ENCODE results near the gene ROBO1. TPM values are rescaled to one million over a fixed set of nuclear protein-coding genes. Genes with fewer than 3 reads are reported as not detected.
"Not testable (repeated sequence)": the region's sequence is repeated elsewhere in the genome, so short reads cannot be mapped to it uniquely, and the experiment has no call there.

ROBO1 gene
- total RNA-seq, 1 donor: 34.2 TPM

DNA sequence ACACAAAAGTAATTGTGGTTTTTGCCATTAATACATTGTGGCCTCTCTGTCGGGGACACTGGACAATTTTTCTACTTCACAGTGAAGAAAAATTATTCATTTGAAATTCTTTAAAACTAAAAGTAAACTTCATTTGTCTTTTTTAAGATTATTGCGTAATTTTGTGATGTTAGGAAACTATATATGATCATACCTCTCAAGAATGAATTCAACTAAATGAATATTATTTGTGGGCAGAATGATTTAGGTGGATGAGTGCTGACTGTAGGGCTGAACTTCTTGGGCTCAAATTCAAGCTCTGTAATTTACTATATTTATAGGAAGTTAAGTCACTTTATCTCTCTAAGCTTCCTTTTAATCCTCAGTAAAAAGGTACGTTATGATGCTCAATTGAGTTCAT, 441.2 kb downstream of the ROBO1 start:
- TF ChIP-seq, protein P1, sequence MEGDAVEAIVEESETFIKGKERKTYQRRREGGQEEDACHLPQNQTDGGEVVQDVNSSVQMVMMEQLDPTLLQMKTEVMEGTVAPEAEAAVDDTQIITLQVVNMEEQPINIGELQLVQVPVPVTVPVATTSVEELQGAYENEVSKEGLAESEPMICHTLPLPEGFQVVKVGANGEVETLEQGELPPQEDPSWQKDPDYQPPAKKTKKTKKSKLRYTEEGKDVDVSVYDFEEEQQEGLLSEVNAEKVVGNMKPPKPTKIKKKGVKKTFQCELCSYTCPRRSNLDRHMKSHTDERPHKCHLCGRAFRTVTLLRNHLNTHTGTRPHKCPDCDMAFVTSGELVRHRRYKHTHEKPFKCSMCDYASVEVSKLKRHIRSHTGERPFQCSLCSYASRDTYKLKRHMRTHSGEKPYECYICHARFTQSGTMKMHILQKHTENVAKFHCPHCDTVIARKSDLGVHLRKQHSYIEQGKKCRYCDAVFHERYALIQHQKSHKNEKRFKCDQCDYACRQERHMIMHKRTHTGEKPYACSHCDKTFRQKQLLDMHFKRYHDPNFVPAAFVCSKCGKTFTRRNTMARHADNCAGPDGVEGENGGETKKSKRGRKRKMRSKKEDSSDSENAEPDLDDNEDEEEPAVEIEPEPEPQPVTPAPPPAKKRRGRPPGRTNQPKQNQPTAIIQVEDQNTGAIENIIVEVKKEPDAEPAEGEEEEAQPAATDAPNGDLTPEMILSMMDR (IDR thresholded peaks at IDR 0.05; ENCODE audit: insufficient read depth, low read length): no peak
- DNase-seq (ENCODE audit: low read depth): peak; percentile 2
- no peak overlapping the region for H3K4me3 ChIP-seq (ENCODE audit: low read depth, low read length)

DNA sequence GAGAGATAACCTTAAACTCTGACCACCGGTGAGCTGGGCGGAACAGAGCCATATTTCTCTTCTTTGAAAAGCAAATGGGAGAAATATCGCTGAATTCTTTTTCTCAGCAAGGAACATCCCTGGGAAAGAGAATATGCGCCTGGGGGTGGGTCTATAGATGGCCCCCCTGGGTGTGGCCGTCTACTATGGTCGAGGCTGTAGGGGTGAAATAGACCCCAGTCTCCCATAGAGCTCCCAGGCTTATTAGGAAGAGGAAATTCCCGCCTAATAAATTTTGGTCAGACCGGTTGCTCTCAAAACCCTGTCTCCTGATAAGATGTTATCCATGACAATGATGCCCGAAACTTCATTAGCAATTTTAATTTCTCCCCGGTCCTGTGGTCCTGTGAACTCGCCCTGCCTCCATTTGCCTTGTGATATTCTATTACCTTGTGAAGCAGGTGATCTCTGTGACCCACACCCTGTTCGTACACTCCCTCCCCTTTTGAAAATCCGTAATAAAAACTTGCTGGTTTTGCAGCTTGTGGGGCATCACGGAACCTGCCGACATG, 441.9 kb downstream of the ROBO1 start:
- not testable (repeated sequence) for DNase-seq (ENCODE audit: low read depth); H3K4me3 ChIP-seq (ENCODE audit: low read depth, low read length)

DNA sequence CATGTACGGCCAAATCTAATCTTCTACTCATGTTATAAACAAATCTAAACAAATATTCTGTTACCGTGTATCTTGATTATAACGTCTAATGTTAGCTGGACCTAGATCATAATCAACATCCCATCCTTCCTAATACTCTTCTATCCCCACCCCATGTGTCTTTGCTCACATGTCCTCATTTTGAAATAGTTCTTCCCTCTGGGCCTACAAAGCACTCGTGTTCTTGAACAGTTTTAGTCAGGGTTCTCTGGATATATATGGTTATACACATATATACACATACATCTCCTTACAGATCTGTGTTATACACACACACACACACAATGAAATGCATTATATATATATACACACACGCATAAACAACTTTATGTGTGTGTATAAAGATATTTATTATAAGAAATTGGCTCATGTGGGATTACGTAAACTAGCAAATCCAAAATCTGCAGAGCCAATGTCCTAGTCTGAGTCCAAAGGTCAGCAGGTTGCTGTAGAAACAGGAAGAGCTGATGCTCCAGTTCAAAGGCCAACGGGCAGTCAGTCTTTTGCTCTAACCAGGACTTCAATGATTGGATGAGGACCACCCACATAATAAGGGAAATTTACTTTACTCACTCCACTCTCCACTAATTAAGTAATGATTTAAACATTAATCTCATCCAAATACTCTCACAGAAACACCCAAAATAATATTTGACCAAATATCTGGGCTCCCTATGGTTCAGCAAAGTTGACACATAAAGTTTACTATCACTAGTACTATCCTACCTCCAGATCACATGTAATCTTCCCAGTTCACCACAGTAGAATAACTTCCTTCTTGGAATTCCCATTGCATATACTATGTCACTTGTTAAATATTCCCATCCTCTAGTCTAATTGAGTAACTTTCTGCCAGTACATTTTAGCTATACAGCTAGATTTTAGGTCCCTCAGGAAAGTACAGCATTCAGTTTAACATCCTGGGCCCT, 450.0 kb downstream of the ROBO1 start:
- no peak overlapping the region for H3K4me3 ChIP-seq (ENCODE audit: low read depth, low read length)
- TF ChIP-seq, protein P1 (IDR thresholded peaks at IDR 0.05; ENCODE audit: insufficient read depth, low read length): no peak
- no peak for DNase-seq (ENCODE audit: low read depth)

DNA sequence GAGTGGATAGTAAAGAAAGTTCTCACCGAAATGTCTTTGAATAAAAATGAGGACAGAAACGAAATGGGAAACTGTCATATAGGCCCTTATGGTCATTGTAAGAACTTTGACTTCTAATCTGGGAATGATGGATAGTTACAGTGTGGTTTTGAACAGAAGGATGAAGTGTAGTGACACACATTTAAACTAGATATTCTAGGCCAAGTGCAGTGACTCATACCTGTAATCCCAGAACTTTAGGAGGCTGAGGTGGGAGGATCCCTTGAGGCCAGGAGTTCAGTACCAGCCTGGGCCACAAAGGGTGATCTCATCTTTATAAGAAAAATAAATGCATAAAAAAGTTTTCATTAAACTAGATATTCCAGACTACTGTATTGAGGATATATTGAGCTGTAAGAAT, 452.8 kb downstream of the ROBO1 start:
- no peak for DNase-seq (ENCODE audit: low read depth)
- TF ChIP-seq, protein P1 (IDR thresholded peaks at IDR 0.05; ENCODE audit: insufficient read depth, low read length): no peak
- H3K4me3 ChIP-seq (ENCODE audit: low read depth, low read length): no peak overlapping the region

DNA sequence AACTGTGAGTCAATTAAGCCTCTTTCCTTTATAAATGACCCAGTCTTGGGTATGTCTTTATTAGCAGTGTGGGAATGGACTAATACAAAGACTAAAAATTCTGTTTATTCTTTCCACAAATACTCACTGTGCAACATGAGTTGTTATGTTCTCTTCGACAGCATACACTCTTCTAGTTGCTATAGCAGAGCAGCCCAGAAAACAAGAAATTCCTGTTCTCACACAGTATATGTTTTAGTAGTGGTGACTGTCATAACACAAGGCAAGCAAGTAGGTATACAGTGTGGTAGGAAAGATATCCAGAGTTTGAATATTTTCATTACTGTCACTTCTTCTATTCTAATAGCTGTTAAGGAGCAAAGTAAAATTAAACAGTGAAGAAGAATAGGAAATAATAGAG, 453.3 kb downstream of the ROBO1 start:
- no peak for DNase-seq (ENCODE audit: low read depth)
- TF ChIP-seq, protein P1 (IDR thresholded peaks at IDR 0.05; ENCODE audit: insufficient read depth, low read length): no peak
- H3K4me3 ChIP-seq (ENCODE audit: low read depth, low read length): no peak overlapping the region

DNA sequence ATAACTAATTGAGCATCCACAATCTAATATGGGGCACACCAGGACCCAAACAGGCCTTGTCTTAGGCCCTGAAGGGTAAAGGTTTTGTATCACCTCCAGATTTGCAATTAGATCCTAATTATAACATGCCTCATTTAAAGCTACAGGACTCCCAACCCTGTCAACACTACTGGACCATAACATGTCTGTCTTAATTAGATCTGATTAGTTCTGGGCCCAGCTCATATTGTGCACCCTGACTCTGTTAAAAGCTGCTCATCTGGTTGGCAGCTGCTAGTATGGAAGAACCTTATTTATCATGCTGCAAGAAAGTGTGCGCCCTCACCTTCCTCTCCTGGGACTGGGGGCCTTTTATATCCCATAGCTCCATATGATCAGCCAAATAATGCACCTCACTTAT, 457.8 kb downstream of the ROBO1 start:
- no peak overlapping the region for H3K4me3 ChIP-seq (ENCODE audit: low read depth, low read length)
- TF ChIP-seq, protein P1 (IDR thresholded peaks at IDR 0.05; ENCODE audit: insufficient read depth, low read length): no peak
- DNase-seq (ENCODE audit: low read depth): no peak

DNA sequence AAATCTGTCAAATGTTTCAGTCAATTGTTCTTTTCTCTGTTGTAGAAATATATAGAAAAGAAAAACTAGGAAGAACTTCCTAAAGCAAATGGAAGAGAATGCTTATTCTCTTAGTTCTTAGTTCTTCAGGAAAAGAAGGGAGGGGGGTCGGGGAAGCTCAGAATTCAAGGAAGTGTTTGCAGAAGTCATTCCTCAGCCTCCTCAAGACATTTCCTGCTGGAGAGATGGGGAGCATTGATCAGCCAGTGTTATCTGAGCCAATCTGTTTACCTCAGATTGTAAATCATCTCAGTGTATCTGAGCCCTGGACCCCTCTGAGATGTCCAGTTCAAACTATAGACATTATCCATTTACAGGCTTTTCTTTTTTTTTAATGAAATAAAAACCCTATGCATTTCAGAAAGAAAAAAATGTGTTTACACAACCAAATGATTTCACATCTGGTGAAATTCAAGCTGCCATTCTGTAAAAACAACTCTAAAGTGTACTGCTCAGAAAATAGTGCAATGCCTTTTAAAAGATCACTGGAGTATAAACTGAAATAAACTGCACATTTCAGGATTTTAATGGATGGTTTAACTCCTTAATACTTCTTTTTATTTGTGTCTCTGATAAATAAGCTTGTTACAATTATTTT, 460.7 kb downstream of the ROBO1 start:
- DNase-seq (ENCODE audit: low read depth): no peak
- no peak overlapping the region for H3K4me3 ChIP-seq (ENCODE audit: low read depth, low read length)
- TF ChIP-seq, protein P1 (IDR thresholded peaks at IDR 0.05; ENCODE audit: insufficient read depth, low read length): no peak

DNA sequence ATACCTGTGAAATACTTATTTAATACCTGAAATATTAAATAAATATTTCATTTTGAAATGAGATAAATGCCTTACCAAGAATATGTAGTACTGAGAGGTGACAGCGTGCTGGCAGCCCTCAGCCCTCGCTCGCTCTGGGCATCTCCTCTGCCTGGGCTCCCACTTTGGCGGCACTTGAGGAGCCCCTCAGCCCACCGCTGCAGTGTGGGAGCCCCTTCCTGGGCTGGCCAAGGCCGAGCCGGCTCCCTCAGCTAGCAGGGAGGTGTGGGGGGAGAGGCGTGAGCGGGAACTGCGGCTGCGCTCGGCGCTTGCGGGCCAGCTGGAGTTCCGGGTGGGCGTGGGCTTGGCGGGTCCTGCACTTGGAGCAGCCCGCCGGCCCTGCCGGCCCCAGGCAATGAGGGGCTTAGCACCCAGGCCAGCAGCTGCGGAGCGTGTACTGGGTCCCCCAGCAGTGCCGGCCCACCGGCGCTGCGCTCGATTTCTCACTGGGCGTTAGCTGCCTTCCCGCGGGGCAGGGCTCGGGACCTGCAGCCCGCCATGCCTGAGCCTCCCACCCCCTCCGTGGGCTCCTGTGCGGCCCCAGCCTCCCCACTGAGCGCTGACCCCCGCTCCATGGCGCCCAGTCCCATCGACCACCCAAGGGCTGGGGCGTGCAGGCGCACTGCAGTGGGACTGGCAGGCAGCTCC, 467.7 kb downstream of the ROBO1 start:
- not testable (repeated sequence) for DNase-seq (ENCODE audit: low read depth); H3K4me3 ChIP-seq (ENCODE audit: low read depth, low read length)
